ENCODE results near the gene TAMM41.
"Not testable (repeated sequence)": the region's sequence is repeated elsewhere in the genome, so short reads cannot be mapped to it uniquely, and the experiment has no call there.

TAMM41 gene

DNA sequence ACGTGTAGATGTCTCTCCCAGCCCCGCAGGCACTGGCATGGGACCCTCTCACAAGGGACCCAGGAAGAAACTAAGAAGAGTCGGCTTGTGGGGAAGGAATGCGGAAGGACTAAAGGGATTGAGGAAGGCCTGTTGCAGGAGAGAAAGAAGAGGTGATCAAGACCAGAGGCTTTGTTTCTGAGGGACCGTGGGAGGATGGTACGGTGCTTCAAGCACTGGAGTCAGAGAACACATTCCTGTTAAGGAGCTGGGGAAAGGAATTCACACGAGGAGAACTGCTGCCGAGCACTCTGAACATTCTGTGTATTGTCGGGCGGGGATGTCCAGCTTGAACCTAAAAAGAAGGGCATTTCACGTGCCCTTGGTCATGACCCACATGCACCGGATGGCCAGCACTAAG is 91.4 kb downstream of the TAMM41 start:
- DNase-seq (ENCODE audit: low spot score) = no peak
- in situ Hi-C loops (cut with MboI; ENCODE audit: low sequenced_read_pairs, unreplicated experiment) = no loop called here
- TF ChIP-seq, protein P1, sequence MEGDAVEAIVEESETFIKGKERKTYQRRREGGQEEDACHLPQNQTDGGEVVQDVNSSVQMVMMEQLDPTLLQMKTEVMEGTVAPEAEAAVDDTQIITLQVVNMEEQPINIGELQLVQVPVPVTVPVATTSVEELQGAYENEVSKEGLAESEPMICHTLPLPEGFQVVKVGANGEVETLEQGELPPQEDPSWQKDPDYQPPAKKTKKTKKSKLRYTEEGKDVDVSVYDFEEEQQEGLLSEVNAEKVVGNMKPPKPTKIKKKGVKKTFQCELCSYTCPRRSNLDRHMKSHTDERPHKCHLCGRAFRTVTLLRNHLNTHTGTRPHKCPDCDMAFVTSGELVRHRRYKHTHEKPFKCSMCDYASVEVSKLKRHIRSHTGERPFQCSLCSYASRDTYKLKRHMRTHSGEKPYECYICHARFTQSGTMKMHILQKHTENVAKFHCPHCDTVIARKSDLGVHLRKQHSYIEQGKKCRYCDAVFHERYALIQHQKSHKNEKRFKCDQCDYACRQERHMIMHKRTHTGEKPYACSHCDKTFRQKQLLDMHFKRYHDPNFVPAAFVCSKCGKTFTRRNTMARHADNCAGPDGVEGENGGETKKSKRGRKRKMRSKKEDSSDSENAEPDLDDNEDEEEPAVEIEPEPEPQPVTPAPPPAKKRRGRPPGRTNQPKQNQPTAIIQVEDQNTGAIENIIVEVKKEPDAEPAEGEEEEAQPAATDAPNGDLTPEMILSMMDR (IDR thresholded peaks at IDR 0.05; ENCODE audit: borderline replicate concordance, control extremely low read depth, extremely low read depth, insufficient read depth, missing control alignments) = no peak

DNA sequence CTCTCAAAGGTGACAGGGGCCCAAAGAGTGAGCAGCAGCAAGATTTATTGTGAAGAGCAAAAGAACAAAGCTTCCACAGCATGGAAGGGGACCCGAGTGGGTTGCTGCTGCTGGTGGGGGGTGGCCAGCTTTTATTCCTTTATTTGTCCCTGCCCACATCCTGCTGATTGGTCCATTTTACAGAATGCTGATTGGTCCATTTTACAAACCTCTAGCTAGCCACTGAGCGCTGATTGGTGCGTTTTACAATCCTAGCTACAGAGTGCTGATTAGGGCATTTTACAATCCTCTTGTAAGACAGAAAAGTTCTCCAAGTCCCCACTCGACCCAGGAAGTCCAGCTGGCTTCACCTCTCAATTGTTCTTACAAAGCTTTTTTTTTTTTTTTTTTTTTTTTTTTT is 94.4 kb downstream of the TAMM41 start:
- in situ Hi-C loops (cut with MboI; ENCODE audit: low sequenced_read_pairs, unreplicated experiment); DNase-seq (ENCODE audit: low spot score): not testable (repeated sequence)

DNA sequence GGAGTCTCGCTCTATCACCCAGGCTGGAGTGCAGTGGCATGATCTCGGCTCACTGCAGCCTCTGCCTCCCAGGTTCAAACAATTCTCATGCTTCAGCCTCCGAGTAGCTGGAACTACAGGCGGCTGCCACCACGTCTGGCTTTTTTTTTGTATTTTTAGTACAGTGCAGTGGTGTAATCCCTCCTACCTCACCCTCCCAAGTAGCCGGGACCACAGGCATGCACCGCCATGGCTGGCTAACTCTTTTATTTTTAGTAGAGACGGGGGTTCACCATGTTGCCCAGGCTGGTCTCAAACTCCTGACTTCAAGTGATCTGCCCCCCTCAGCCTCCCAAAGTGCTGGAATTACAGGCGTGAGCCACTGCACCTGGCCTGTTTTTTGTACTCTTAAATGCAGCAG is 98.4 kb downstream of the TAMM41 start:
- DNase-seq (ENCODE audit: low spot score); in situ Hi-C loops (cut with MboI; ENCODE audit: low sequenced_read_pairs, unreplicated experiment): not testable (repeated sequence)

Data from GM13976 (cell line).